GM18508 (cell line): Measurements from ENCODE around the gene XIRP2.
"Not testable (repeated sequence)": the region's sequence is repeated elsewhere in the genome, so short reads cannot be mapped to it uniquely, and the experiment has no call there.

Experiments
- ATAC-seq: cut with Tn5 transposase; IDR thresholded peaks from one replicate; pipeline ENCODE4 v1.9.1; 2021; ENCODE audit warnings: moderate number of reproducible peaks; ENCODE audit not compliant: insufficient read depth, unreplicated experiment

XIRP2 gene

GRCh38 chr2:167187978-167188967 is 300.0 kb downstream of the XIRP2 start:
- no peak for ATAC-seq

GRCh38 chr2:167190053-167190452 is 301.8 kb downstream of the XIRP2 start:
- ATAC-seq, result no peak

GRCh38 chr2:167191588-167191987 is 303.3 kb downstream of the XIRP2 start:
- no peak for ATAC-seq

GRCh38 chr2:167192833-167193232 is 304.6 kb downstream of the XIRP2 start:
- no peak for ATAC-seq

GRCh38 chr2:167196461-167197252 is 308.4 kb downstream of the XIRP2 start:
- no peak for ATAC-seq

- no peak for ATAC-seq
Observed at GRCh38 chr2:167198009-167198408, 309.7 kb downstream of the XIRP2 start.

- no peak for ATAC-seq
Observed at GRCh38 chr2:167198576-167198975, 310.3 kb downstream of the XIRP2 start.

- no peak for ATAC-seq
Observed at GRCh38 chr2:167200019-167200418, 311.7 kb downstream of the XIRP2 start.

GRCh38 chr2:167209784-167210183 is 321.5 kb downstream of the XIRP2 start:
- ATAC-seq, result no peak

- ATAC-seq, result peak; percentile 50
Observed at GRCh38 chr2:167212014-167212648, 323.9 kb downstream of the XIRP2 start.

GRCh38 chr2:167215595-167215994 is 327.3 kb downstream of the XIRP2 start:
- ATAC-seq, result no peak

- ATAC-seq, result no peak
Observed at GRCh38 chr2:167237478-167237877, 349.2 kb downstream of the XIRP2 start.

GRCh38 chr2:167240671-167241070 is 352.4 kb downstream of the XIRP2 start:
- ATAC-seq, result no peak

GRCh38 chr2:167249197-167249596 is 360.9 kb downstream of the XIRP2 start:
- no peak for ATAC-seq

GRCh38 chr2:167253025-167253424 is 364.7 kb downstream of the XIRP2 start:
- ATAC-seq, result no peak

GRCh38 chr2:167254721-167255120 is 366.4 kb downstream of the XIRP2 start:
- ATAC-seq, result no peak

GRCh38 chr2:167258712-167259111 is 370.4 kb downstream of the XIRP2 start:
- no peak for ATAC-seq

GRCh38 chr2:167264380-167264779 is 376.1 kb downstream of the XIRP2 start:
- ATAC-seq, result no peak

GRCh38 chr2:167265004-167265403 is 376.7 kb downstream of the XIRP2 start:
- no peak for ATAC-seq

GRCh38 chr2:167265722-167266121 is 377.4 kb downstream of the XIRP2 start:
- ATAC-seq, result no peak

GRCh38 chr2:167268245-167268644 is 380.0 kb downstream of the XIRP2 start:
- ATAC-seq, result not testable (repeated sequence)
